NCI-H82 treated with DMSO at 0.1 percent for 48 hours (cell line): ENCODE measurements around the gene KBTBD13.
"Not testable (repeated sequence)": the region's sequence is repeated elsewhere in the genome, so short reads cannot be mapped to it uniquely, and the experiment has no call there.

Experiments used
- DNase-seq: peaks from one replicate; lab custom pipeline; 2025; ENCODE audit not compliant: unreplicated experiment; lab: John Stamatoyannopoulos, UW

Gene KBTBD13

GRCh38 chr15:65087873-65088642 is 11.5 kb downstream of the KBTBD13 start:
- DNase-seq, result no peak

GRCh38 chr15:65088643-65089021 is 12.1 kb downstream of the KBTBD13 start:
- DNase-seq, result no peak

GRCh38 chr15:65089206-65089824 is 12.8 kb downstream of the KBTBD13 start:
- DNase-seq, result no peak

- no peak for DNase-seq
Measured at GRCh38 chr15:65091946-65092770, 15.6 kb downstream of the KBTBD13 start.

GRCh38 chr15:65092911-65093792 is 16.6 kb downstream of the KBTBD13 start:
- no peak for DNase-seq

GRCh38 chr15:65093793-65094170 is 17.2 kb downstream of the KBTBD13 start:
- DNase-seq, result not testable (repeated sequence)

- no peak for DNase-seq
Measured at GRCh38 chr15:65094294-65094995, 17.9 kb downstream of the KBTBD13 start.

GRCh38 chr15:65095011-65095746 is 18.6 kb downstream of the KBTBD13 start:
- DNase-seq, result no peak

GRCh38 chr15:65095747-65096104 is 19.2 kb downstream of the KBTBD13 start:
- no peak for DNase-seq

GRCh38 chr15:65096481-65097385 is 20.2 kb downstream of the KBTBD13 start:
- DNase-seq, result no peak

- DNase-seq, result no peak
Measured at GRCh38 chr15:65097651-65098263, 21.2 kb downstream of the KBTBD13 start.

GRCh38 chr15:65099336-65099735 is 22.8 kb downstream of the KBTBD13 start:
- DNase-seq, result no peak

GRCh38 chr15:65099801-65100200 is 23.3 kb downstream of the KBTBD13 start:
- DNase-seq, result not testable (repeated sequence)

- no peak for DNase-seq
Measured at GRCh38 chr15:65100442-65100841, 23.9 kb downstream of the KBTBD13 start.

GRCh38 chr15:65101411-65101890 is 24.9 kb downstream of the KBTBD13 start:
- no peak for DNase-seq

- DNase-seq, result no peak
Measured at GRCh38 chr15:65101891-65102708, 25.6 kb downstream of the KBTBD13 start.

GRCh38 chr15:65102912-65103311 is 26.4 kb downstream of the KBTBD13 start:
- DNase-seq, result no peak
